Omental fat pad (tissue), 4 donors: ENCODE data around the gene PCMTD2. TPM values are rescaled to one million over a fixed set of nuclear protein-coding genes. Genes with fewer than 3 reads are reported as not detected.

Experiments used
- ATAC-seq: fragments of 150-250 bp; one replicate; pipeline ENCODE4 v1.9.1; 2016; ENCODE audit warnings: mild to moderate bottlenecking, moderate library complexity; ENCODE audit not compliant: low FRiP score
- DNase-seq: peaks from one replicate; pipeline ENCODE4 v3.0.0-alpha.2; 2019; ENCODE audit warnings: low spot score
- total RNA-seq, 4 donors: library from RNA; depleted of rRNA; stranded (reverse); fragments of >200 nt; gene quantifications; one replicate each; pipeline ENCODE4 v1.1.0, GENCODE V29; 2016
- TF ChIP-seq, protein P1 (sequence below), 3 donors: fragments of 450-650 bp; IDR thresholded peaks; one replicate each; pipeline ENCODE4 v1.5.1; 2016 to 2017; ENCODE audit warnings: antibody characterized with exemption in 3 of 3, mild to moderate bottlenecking in 3 of 3, moderate library complexity in 2 of 3

The PCMTD2 gene
- total RNA-seq, 4 donors from 2014 or later = 31.7 to 97.9 (median 70.7) TPM

DNA sequence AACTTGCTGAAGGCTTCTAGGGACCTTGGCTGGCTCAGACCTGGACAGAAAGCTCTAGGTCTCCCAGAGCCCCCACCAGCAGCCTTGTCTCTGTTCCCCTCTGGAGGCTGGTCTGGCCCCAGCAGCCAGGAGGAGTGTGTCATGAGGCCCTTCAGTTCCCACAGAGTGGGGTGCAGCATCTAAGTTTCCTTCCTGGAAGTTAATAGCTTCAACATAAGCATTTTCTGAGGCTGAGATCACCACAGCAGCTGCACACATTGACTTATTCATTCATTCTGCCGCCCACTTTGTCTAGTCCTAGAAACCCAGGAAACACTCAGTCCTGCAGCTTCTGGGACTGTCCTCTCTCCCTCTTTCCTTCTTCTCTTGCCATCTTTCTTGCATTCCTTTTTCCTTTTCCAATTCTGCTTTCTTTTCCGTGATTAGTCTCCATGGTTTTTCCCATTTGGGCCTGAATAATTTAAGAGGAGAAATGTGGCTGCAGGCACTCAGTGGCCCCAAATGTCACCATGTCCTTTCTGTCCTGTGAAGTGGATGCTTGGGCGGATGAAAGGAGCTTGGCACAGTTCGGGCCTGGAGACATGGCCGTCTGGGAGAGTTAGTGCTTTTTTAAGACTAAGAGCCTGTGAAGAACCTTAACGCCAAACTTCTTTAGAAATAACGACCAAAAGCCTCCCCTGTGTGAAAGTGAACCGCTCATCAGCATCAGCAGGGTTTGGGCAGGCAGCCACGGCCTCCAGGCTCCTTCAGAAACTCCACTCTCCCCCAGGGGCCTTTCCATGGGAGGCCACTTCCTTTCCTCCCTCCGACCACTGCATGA is 31.0 kb upstream of the PCMTD2 start:
- ATAC-seq = no peak

DNA sequence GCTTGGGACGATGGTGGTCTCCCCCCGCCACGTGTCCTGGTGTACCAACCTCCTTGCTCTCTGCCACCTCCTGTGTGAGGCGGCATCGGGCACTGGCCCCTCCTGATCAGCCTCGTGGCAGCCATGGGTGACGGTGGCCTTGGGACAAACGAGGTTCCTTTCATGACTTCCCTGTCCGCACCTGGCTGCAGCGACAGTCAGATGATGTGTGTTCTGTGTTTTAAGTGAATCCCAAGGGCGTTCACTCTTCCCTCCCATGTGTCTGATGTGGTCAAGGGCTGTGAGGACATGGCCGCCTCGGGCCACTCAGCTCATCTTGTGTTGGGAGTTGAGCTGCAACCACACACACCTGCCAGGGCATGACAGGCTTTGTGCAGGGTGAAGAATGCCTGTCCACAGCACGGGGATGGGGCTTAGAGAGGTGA is 30.4 kb upstream of the PCMTD2 start:
- ATAC-seq (no peak), DNase-seq (no peak)
- TF ChIP-seq, protein P1, sequence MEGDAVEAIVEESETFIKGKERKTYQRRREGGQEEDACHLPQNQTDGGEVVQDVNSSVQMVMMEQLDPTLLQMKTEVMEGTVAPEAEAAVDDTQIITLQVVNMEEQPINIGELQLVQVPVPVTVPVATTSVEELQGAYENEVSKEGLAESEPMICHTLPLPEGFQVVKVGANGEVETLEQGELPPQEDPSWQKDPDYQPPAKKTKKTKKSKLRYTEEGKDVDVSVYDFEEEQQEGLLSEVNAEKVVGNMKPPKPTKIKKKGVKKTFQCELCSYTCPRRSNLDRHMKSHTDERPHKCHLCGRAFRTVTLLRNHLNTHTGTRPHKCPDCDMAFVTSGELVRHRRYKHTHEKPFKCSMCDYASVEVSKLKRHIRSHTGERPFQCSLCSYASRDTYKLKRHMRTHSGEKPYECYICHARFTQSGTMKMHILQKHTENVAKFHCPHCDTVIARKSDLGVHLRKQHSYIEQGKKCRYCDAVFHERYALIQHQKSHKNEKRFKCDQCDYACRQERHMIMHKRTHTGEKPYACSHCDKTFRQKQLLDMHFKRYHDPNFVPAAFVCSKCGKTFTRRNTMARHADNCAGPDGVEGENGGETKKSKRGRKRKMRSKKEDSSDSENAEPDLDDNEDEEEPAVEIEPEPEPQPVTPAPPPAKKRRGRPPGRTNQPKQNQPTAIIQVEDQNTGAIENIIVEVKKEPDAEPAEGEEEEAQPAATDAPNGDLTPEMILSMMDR (IDR thresholded peaks at IDR 0.05) = no peak

More for the DNA sequence above, 31.0 kb upstream of the PCMTD2 start:
- TF ChIP-seq, protein P1 (IDR thresholded peaks at IDR 0.05) = no peak
- no peak for DNase-seq

DNA sequence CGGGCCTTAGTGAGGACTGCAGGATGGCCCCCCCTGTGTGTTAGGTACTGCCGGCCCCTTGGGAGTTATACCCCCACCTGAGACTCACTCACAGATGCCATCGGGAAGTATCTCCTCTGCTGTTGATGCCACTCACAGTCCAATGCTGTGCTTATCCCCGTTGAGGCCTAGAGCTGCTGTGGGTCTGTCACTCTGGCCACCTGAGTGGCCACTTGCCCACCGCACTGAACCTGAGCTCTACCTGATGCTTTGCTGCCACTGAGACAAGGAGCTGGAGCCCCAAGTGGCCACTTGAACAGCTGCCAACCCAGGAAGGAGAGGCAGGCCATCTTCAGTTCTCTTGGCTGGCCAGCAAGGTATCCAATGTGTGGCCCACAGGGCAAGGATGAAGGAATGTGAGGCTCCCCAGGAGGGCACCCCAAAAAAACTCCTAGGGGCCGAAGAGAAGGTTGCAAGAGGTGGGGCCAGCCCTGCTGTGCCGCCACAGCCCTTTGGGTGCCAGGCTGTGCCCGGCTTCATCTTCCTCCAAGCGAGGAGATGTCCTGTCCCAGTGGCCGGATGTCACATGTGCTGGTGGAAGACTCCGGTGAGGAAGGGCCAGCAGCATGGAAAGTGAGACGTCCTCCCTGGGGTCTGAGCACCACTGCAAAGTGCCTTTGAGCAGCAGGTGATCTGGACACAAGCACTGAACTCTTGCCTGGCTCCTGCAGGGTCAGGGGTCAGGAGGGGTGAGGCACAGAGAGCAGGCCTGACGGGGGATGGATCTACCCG is 29.5 kb upstream of the PCMTD2 start:
- ATAC-seq (no peak), DNase-seq (no peak)
- TF ChIP-seq, protein P1 (IDR thresholded peaks at IDR 0.05) = no peak

DNA sequence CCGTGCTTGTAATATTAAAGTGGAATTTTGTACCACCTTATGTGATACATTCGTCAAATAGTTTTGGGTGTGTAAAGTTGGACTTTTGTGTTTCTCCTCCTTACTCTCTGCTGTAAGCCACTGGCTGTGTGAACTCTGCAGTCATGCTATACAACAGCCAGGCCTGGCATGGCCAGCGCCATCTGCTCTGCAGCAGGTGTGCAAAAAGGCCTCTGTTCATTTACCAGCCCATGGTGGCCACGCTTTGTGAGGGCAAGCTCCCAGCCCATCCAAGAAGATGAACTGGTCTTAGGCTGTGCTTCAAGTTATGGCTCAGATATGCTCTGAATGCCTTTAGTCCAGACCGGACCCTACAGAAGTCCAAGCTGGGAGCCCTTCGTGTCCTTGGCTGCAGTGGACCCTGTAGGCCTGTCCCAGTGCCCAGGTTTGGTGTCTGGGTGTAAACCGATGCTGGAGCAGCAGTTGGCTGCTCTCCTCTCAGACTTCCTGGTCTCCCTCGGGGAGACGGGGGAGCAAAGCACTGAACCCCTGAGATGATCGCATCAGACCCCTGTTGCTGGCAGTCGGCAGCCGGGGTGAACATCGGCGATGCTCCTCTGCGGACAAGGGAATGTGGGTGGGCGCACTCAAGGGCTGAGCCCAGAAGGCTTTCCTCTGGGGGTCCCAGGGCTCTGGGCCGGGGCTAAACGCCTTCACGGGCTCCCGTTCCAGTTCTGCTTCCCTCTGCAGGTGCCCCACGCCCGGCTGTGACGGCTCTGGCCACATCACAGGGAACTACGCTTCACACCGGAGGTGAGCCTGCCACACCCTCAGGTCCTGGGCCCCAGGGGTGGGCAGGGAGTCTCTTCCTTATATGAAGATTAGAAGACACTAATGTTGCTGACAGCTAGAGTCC is 28.6 kb upstream of the PCMTD2 start:
- ATAC-seq = no peak
- TF ChIP-seq, protein P1 (IDR thresholded peaks at IDR 0.05) = no peak

DNA sequence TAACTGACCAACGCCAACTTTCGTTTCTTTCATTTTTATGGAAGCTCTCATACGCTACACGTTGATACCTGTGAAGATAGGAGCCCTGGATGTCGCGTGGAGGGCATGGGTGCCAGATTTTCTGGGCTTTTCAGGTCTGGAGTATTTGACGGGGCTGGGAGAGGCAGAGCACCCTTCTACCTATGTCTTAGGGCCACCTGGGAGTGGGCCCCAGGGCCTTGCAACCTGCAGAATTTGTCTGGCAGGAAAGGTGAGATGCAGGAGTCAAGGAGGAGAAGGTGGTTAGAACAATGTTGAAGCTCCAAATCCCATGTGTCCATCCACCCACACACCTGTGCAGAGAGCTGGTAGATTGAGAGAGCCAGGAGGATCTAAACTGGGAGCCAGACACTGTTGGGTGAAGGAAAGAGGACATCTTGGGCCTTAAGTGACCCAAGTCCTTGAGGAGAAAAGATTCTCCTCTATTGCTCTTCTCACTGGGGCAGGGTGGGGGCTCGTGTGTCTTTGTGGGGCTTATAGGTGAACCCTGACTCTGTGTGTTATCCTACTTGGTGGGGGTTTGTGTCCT is 27.4 kb upstream of the PCMTD2 start:
- DNase-seq = no peak
- TF ChIP-seq, protein P1 (IDR thresholded peaks at IDR 0.05) = no peak
- no peak for ATAC-seq

More for the DNA sequence above, 28.6 kb upstream of the PCMTD2 start:
- no peak for DNase-seq

DNA sequence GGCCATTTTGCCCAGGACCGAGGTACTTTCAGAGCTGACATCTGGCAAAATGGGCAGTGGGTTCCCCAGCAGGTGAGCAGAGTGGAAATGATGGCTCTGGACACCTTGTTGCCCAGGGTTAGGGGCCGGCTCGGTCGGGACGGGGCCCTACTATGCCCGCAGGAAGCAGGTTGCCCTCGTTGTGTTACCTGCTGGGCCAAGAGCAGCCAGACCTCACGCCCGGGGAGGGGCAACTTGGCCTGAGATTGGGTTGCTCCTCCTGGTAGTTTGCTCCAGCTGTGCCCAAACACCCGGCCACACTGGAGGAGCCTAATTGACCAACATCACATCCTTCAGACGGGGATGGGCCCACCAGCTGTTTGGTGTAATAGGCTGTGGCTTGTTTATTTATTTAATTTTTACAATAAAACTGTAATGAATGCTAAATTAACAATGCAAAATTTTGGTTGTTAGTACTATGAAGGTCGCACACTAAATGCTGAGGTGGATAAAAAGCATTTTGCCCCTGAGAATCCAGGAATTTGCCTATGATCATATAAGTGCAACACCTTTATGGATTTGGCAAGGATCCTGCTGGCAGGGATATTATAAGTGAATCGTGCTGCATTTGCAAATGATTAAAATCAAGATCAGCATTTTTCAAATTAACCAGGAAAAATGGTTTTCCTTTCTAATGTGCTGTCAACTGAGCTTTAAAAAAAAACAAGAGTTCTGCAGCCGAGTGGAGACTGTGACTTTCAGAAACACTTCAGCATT is 26.6 kb upstream of the PCMTD2 start:
- TF ChIP-seq, protein P1 (IDR thresholded peaks at IDR 0.05) = no peak
- DNase-seq (no peak), ATAC-seq (no peak)
